Calu3 (cell line): ENCODE results near the gene ARHGEF28. TPM values are rescaled to one million over a fixed set of nuclear protein-coding genes. Genes with fewer than 3 reads are reported as not detected.

Experiments
- BruUV-seq: library from RNA; stranded (reverse); fragments of 400-500 nt; replicated peaks from 2 replicates; lab custom pipeline; 2021; lab: Mats Ljungman, UMichigan
- CTCF ChIA-PET: fragments of 300-600 bp; sonication (Branson Sonifier 250); formaldehyde crosslinking; loops from one replicate; lab custom pipeline; 2022; ENCODE audit warnings: antibody characterized with exemption; lab: Charles Lee
- DNase-seq: peaks from one replicate; pipeline ENCODE4 v3.0.0; 2022
- H3K27ac Mint-ChIP-seq: one replicate; pipeline ENCODE4 v1.8.0; 2022; ENCODE audit warnings: mixed read lengths; ENCODE audit not compliant: unreplicated experiment
- H3K27me3 Mint-ChIP-seq: one replicate; pipeline ENCODE4 v1.8.0; 2022; ENCODE audit warnings: mixed read lengths; ENCODE audit not compliant: unreplicated experiment
- H3K36me3 Mint-ChIP-seq: one replicate; pipeline ENCODE4 v1.8.0; 2022; ENCODE audit warnings: mild to moderate bottlenecking, moderate library complexity, mixed read lengths; ENCODE audit not compliant: insufficient read depth, unreplicated experiment
- H3K4me1 Mint-ChIP-seq: one replicate; pipeline ENCODE4 v1.8.0; 2022; ENCODE audit warnings: mild to moderate bottlenecking, low read depth, mixed read lengths; ENCODE audit not compliant: unreplicated experiment
- H3K4me3 Mint-ChIP-seq: one replicate; pipeline ENCODE4 v1.8.0; 2022; ENCODE audit warnings: mild to moderate bottlenecking, low read depth, moderate library complexity, mixed read lengths; ENCODE audit not compliant: unreplicated experiment
- H3K9me3 Mint-ChIP-seq: one replicate; pipeline ENCODE4 v1.8.0; 2022; ENCODE audit warnings: low read depth, mixed read lengths; ENCODE audit not compliant: unreplicated experiment
- intact Hi-C: fragments of 100-400 bp; cut with micrococcal nuclease; formaldehyde crosslinking; loops from one replicate; pipeline ENCODE4 v1.10.0; 2022; ENCODE audit not compliant: unreplicated experiment
- total RNA-seq: library from RNA; stranded (reverse); gene quantifications from 2 replicates; pipeline ENCODE4 v1.2.3, GENCODE V29; 2022
- TF ChIP-seq, protein P1 (sequence below): fragments of 200-600 bp; IDR thresholded peaks from one replicate; pipeline ENCODE4 v1.8.0; 2022; ENCODE audit warnings: antibody characterized with exemption; ENCODE audit not compliant: unreplicated experiment

The ARHGEF28 gene
- total RNA-seq, 1 experiment from 2014 or later: 92.0 TPM

DNA sequence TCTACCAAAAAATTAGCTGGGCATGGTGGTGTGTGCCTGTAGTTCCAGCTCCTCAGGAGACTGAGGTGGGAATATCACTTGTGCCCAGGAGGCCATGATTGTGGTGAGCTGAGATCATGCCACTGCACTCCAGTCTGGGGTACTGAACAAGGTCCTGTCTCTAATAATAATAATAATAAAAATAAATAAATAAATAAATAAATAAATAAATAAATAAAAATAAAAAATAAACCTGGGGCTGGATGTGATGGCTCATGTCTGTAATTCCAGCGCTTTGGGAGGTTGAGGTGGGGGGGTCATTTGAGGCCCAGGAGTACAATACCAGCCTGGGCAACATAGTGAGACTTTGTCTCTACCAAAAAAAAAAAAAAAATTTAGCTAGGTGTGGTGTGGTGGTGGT is 113.7 kb downstream of the ARHGEF28 start:
- intact Hi-C loops: no loop called here
- TF ChIP-seq, protein P1, sequence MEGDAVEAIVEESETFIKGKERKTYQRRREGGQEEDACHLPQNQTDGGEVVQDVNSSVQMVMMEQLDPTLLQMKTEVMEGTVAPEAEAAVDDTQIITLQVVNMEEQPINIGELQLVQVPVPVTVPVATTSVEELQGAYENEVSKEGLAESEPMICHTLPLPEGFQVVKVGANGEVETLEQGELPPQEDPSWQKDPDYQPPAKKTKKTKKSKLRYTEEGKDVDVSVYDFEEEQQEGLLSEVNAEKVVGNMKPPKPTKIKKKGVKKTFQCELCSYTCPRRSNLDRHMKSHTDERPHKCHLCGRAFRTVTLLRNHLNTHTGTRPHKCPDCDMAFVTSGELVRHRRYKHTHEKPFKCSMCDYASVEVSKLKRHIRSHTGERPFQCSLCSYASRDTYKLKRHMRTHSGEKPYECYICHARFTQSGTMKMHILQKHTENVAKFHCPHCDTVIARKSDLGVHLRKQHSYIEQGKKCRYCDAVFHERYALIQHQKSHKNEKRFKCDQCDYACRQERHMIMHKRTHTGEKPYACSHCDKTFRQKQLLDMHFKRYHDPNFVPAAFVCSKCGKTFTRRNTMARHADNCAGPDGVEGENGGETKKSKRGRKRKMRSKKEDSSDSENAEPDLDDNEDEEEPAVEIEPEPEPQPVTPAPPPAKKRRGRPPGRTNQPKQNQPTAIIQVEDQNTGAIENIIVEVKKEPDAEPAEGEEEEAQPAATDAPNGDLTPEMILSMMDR: no peak
- H3K36me3 Mint-ChIP-seq: no peaks in the 10 kb centered on the region
- no peak for DNase-seq
- no TSS peak for BruUV-seq
- H3K27me3 Mint-ChIP-seq: no peaks in the 10 kb centered on the region
- peaks cover 9% of the 10 kb centered on the region for H3K4me1 Mint-ChIP-seq
- H3K4me3 Mint-ChIP-seq: no peak overlapping the region
- H3K27ac Mint-ChIP-seq: no peak overlapping the region
- CTCF ChIA-PET: interaction anchor here (0.7 kb wide), 1 partner anchor 870 kb away, joined by 5 read pairs; no protein-coding TSS in a partner anchor
- H3K9me3 Mint-ChIP-seq: no peaks in the 10 kb centered on the region

DNA sequence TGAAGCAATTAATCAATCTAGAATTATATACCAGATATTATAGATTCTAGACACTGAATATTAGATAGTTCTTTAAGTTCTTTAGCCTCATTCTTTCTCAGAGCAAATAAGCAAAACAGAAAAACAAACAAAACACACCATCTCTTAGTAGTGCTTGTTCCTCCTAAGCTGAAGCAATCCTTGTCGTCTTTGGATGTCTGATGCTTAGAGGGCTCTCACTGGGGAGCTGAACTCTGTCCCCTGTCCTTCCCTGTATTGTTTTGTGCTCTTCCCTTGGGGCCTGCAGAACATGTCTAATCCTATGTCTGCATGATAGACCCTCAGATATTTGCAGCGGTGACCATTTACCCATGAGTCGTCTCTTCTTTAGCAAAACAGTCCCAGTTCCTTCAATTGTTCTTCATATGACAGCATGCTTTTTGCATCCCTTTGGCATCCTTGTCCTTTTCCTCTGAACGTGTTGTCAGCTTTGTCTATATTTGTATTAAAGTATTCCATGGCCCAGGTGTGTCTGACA is 114.3 kb downstream of the ARHGEF28 start:
- DNase-seq: no peak
- H3K4me3 Mint-ChIP-seq: no peak overlapping the region
- intact Hi-C loops: no loop called here
- no peaks in the 10 kb centered on the region for H3K9me3 Mint-ChIP-seq
- no TSS peak for BruUV-seq
- CTCF ChIA-PET: no interaction called here
- H3K27me3 Mint-ChIP-seq: no peaks in the 10 kb centered on the region
- TF ChIP-seq, protein P1: no peak
- H3K4me1 Mint-ChIP-seq: peaks cover 9% of the 10 kb centered on the region
- no peak overlapping the region for H3K27ac Mint-ChIP-seq
- H3K36me3 Mint-ChIP-seq: no peaks in the 10 kb centered on the region

DNA sequence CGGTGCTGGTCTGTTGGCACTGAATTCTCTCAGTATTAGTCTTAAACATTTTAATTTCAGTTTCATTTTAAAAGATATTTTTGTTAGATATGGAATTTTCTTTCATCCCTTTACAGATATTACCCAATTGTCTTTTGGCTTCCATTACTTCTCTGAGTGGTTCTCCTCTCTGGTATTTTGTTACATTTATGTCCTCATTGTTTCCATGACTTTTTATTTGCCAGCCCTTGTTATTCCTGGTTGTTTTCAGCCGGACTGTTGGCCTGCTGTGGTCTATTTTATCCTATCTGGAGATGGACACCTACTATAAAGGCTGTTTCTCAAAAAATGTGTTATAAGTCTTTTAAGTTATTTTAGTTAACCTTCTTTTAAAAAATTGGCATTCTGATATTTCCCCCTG is 117.2 kb downstream of the ARHGEF28 start:
- no peaks in the 10 kb centered on the region for H3K27me3 Mint-ChIP-seq
- H3K4me3 Mint-ChIP-seq: no peak overlapping the region
- no peaks in the 10 kb centered on the region for H3K36me3 Mint-ChIP-seq
- intact Hi-C loops: no loop called here
- H3K9me3 Mint-ChIP-seq: no peaks in the 10 kb centered on the region
- peaks cover 27% of the 10 kb centered on the region for H3K4me1 Mint-ChIP-seq
- TF ChIP-seq, protein P1: no peak
- no peak for DNase-seq
- CTCF ChIA-PET: no interaction called here
- H3K27ac Mint-ChIP-seq: no peak overlapping the region
- no TSS peak for BruUV-seq

DNA sequence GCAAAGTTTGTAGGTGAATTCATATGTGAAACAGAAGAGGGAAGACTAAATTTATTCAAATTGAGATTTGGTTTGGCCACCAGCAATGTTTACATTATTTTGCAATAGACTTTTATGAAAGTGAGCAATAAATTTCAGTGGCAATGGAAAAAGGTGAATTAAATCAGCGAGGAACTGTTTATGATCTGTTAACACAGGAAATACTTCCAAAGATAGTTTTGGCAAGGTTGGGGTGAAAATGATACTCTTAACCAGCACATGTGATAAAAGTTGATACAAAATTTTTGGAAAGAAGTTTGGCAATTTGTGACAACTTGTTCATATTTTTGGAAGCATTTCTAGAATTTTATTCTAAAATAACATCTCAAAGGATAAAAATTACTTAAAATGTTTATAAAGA is 119.8 kb downstream of the ARHGEF28 start:
- TF ChIP-seq, protein P1: no peak
- Mint-ChIP-seq H3K27ac (no peak overlapping the region), H3K4me1 (peaks cover 46% of the 10 kb centered on the region), H3K9me3 (no peaks in the 10 kb centered on the region), H3K27me3 (no peaks in the 10 kb centered on the region), H3K36me3 (no peaks in the 10 kb centered on the region), H3K4me3 (no peak overlapping the region)
- intact Hi-C loops: no loop called here
- CTCF ChIA-PET: no interaction called here
- no TSS peak for BruUV-seq
- no peak for DNase-seq
